Keratinocyte (primary cell): Measurements from ENCODE around the gene DMXL1.

Experiments
- EZH2 ChIP-seq: IDR thresholded peaks from one replicate; pipeline ENCODE4 v1.6.1; 2012; ENCODE audit warnings: inconsistent platforms, mild to moderate bottlenecking, low read length, moderate library complexity
- TF ChIP-seq, protein P1 (sequence below), 3 experiments: IDR thresholded peaks in 1 of 3; conservative IDR thresholded peaks in 1 of 3; optimal IDR thresholded peaks in 1 of 3; 2 replicates in 2 of 3; 3 replicates in 1 of 3; pipeline versions ENCODE3 to v1.5.1; 2011; ENCODE audit warnings: low read length in 3 of 3, mild to moderate bottlenecking in 3 of 3, moderate library complexity in 2 of 3, control low read depth in 1 of 3, inconsistent platforms in 1 of 3; ENCODE audit not compliant: insufficient read depth in 2 of 3; ENCODE audit errors: extremely low read depth in 1 of 3

DNA sequence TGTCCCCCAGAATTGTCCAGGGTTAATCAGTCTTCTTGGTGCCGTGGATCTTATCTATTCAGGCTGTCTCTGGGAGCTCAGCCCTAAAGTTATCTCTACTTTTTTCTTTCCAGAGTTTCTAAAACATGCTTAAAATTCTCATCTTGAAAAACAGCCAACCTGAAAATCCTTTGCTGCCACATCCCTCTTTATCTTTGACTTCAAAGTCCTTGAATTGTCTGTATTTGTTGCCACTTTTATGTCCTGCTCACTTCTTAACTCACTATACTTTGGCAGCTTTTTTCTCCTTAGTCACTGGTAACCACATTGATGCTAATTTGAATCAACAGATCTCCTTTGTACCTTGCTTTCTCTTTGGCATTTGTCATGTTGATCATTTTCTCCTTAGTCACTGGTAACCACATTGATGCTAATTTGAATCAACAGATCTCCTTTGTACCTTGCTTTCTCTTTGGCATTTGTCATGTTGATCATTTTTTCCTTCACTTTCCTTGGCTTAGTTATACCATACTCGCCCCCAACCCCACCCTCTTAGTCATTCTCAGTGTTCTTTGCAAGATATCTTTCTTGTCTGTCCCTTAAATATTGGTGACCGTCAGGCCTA lies 8.5 kb downstream of the DMXL1 start:
- TF ChIP-seq, protein P1, sequence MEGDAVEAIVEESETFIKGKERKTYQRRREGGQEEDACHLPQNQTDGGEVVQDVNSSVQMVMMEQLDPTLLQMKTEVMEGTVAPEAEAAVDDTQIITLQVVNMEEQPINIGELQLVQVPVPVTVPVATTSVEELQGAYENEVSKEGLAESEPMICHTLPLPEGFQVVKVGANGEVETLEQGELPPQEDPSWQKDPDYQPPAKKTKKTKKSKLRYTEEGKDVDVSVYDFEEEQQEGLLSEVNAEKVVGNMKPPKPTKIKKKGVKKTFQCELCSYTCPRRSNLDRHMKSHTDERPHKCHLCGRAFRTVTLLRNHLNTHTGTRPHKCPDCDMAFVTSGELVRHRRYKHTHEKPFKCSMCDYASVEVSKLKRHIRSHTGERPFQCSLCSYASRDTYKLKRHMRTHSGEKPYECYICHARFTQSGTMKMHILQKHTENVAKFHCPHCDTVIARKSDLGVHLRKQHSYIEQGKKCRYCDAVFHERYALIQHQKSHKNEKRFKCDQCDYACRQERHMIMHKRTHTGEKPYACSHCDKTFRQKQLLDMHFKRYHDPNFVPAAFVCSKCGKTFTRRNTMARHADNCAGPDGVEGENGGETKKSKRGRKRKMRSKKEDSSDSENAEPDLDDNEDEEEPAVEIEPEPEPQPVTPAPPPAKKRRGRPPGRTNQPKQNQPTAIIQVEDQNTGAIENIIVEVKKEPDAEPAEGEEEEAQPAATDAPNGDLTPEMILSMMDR (optimal IDR thresholded peaks at IDR 0.05 in 1 of 3, IDR thresholded peaks at IDR 0.05 in 1 of 3, conservative IDR thresholded peaks at IDR 0.05 in 1 of 3; ENCODE audit: extremely low read depth in 1 of 3, insufficient read depth in 2 of 3, low read length in 3 of 3), result no peak
- TF ChIP-seq EZH2, result no peak
